PC-3 (cell line): Measurements from ENCODE around the gene NUP153. TPM values are rescaled to one million over a fixed set of nuclear protein-coding genes. Genes with fewer than 3 reads are reported as not detected.

Source experiments
- ATAC-seq: fragments of 200-7000 bp; cut with Tn5 transposase; 2 replicates; pipeline ENCODE4 v1.9.1; 2020; ENCODE audit warnings: mild to moderate bottlenecking, moderate library complexity
- BruUV-seq: library from RNA; stranded (reverse); fragments of 400-500 nt; replicated peaks from 2 replicates; lab custom pipeline; 2021; lab: Mats Ljungman, UMichigan
- CTCF ChIA-PET: fragments of 300-600 bp; sonication (Branson Sonifier 250); formaldehyde crosslinking; loops from one replicate; lab custom pipeline; 2022; ENCODE audit warnings: antibody characterized with exemption; lab: Charles Lee
- POLR2A ChIA-PET: fragments of 300-600 bp; sonication (Branson Sonifier 250); formaldehyde crosslinking; loops from one replicate; lab custom pipeline; 2022; ENCODE audit warnings: antibody characterized with exemption; ENCODE audit not compliant: unreplicated experiment; lab: Charles Lee
- DNase-seq: peaks from one replicate; pipeline ENCODE4 v3.0.0-alpha.2; 2015
- H2AFZ ChIP-seq: fragments of 300-600 bp; sonication (generic); 2 replicates; pipeline ENCODE4 v1.6.0; 2016; ENCODE audit warnings: antibody characterized with exemption, low read length
- H3F3A ChIP-seq: fragments of 300-600 bp; sonication (generic); one replicate; pipeline ENCODE4 v1.6.0; 2017; ENCODE audit warnings: antibody characterized with exemption, low read length, control low read depth, mild to moderate bottlenecking; ENCODE audit not compliant: unreplicated experiment
- H3K27ac ChIP-seq: fragments of 300-600 bp; sonication (generic); 2 replicates; pipeline ENCODE4 v1.5.1; 2016; ENCODE audit warnings: mild to moderate bottlenecking, low read length
- H3K27me3 ChIP-seq: fragments of 300-600 bp; sonication (generic); 2 replicates; pipeline ENCODE4 v1.6.1; 2016; ENCODE audit warnings: low read length, mixed read lengths
- H3K36me3 ChIP-seq: fragments of 300-600 bp; sonication (generic); 2 replicates; pipeline ENCODE4 v1.6.1; 2016; ENCODE audit warnings: low read depth, mixed run types, low read length, mixed read lengths
- H3K4me1 ChIP-seq: fragments of 300-600 bp; sonication (generic); 2 replicates; pipeline ENCODE4 v1.5.1; 2016; ENCODE audit warnings: low read length; ENCODE audit not compliant: insufficient read depth
- H3K4me2 ChIP-seq: fragments of 300-600 bp; sonication (generic); 2 replicates; pipeline ENCODE4 v1.6.0; 2016; ENCODE audit warnings: low read length
- H3K4me3 ChIP-seq: fragments of 300-600 bp; sonication (generic); 2 replicates; pipeline ENCODE4 v1.5.1; 2016; ENCODE audit warnings: mild to moderate bottlenecking, low read length, mixed read lengths
- H3K79me2 ChIP-seq: fragments of 300-600 bp; sonication (generic); 2 replicates; pipeline ENCODE4 v1.6.1; 2017; ENCODE audit warnings: low read length, mixed read lengths
- H3K9ac ChIP-seq: fragments of 300-600 bp; sonication (generic); 2 replicates; pipeline ENCODE4 v1.6.0; 2016; ENCODE audit warnings: mild to moderate bottlenecking, low read length
- H3K9me2 ChIP-seq: fragments of 300-600 bp; sonication (generic); replicated peaks from 2 replicates; pipeline ENCODE4 v1.6.1; 2016; ENCODE audit warnings: mixed run types, low read length, mixed read lengths
- H3K9me3 ChIP-seq: fragments of 300-600 bp; sonication (generic); 2 replicates; pipeline ENCODE4 v1.6.1; 2016; ENCODE audit warnings: low read length, mixed read lengths
- H4K20me1 ChIP-seq: fragments of 300-600 bp; sonication (generic); 2 replicates; pipeline ENCODE4 v1.6.1; 2016; ENCODE audit warnings: low read length, mixed read lengths
- EZH2 ChIP-seq: fragments of 300-600 bp; sonication (generic); IDR thresholded peaks from one replicate; pipeline ENCODE4 v1.6.1; 2017; ENCODE audit warnings: antibody characterized with exemption, mild to moderate bottlenecking, low read length; ENCODE audit not compliant: unreplicated experiment
- EZH2phosphoT487 ChIP-seq: fragments of 300-600 bp; sonication (generic); IDR thresholded peaks from 2 replicates; pipeline ENCODE4 v1.6.1; 2018; ENCODE audit warnings: mild to moderate bottlenecking, antibody characterized with exemption, low read length, borderline replicate concordance
- intact Hi-C: fragments of 100-400 bp; cut with micrococcal nuclease; formaldehyde crosslinking; loops from 2 replicates; pipeline ENCODE4 v1.9.0; 2023
- total RNA-seq: library from RNA; depleted of rRNA; stranded (reverse); fragments of >200 nt; gene quantifications from 2 replicates; pipeline ENCODE4 v1.2.3, GENCODE V29; 2014
- TF ChIP-seq, protein P1 (sequence below): fragments of 300-600 bp; sonication (generic); conservative IDR thresholded peaks from 2 replicates; pipeline ENCODE4 v1.5.1; 2017; ENCODE audit warnings: antibody characterized with exemption, low read depth, mild to moderate bottlenecking, low read length

NUP153 gene
- total RNA-seq, 1 experiment from 2014 or later: 48.3 TPM

DNA sequence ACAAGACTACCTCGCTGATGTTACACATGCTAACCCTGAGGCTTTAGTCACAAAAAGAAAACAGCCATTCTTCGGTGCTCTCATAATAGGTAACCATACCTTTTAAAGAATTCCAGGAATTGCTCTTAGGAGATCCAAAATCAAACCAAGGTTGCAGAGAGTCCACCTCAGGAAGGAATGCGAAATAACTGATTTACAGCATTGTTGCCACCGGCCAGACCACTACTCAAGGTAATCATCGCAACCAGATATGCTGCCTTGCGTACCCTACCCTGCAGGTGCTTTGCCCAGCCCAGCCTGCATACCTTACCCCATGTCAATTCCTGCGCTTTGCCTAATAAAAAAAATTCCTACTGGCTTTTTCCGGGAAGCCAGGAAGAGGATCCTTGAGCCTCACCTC, 27.0 kb downstream of the NUP153 start:
- Histone ChIP-seq H3F3A (no peaks in the 10 kb centered on the region), H3K4me2 (no peak overlapping the region), H3K79me2 (peaks cover 99% of the 10 kb centered on the region), H3K27me3 (no peaks in the 10 kb centered on the region), H3K9me2 (no peaks in the 10 kb centered on the region), H3K36me3 (peaks cover 28% of the 10 kb centered on the region), H3K9me3 (no peaks in the 10 kb centered on the region), H3K4me3 (no peak overlapping the region), H2AFZ (no peak overlapping the region), H3K27ac (no peak overlapping the region), H3K4me1 (no peaks in the 10 kb centered on the region), H4K20me1 (peaks cover 78% of the 10 kb centered on the region), H3K9ac (no peak overlapping the region)
- ATAC-seq (no peak), DNase-seq (no peak)
- POLR2A ChIA-PET: no interaction called here
- no peak for TF ChIP-seq EZH2phosphoT487
- TF ChIP-seq, protein P1, sequence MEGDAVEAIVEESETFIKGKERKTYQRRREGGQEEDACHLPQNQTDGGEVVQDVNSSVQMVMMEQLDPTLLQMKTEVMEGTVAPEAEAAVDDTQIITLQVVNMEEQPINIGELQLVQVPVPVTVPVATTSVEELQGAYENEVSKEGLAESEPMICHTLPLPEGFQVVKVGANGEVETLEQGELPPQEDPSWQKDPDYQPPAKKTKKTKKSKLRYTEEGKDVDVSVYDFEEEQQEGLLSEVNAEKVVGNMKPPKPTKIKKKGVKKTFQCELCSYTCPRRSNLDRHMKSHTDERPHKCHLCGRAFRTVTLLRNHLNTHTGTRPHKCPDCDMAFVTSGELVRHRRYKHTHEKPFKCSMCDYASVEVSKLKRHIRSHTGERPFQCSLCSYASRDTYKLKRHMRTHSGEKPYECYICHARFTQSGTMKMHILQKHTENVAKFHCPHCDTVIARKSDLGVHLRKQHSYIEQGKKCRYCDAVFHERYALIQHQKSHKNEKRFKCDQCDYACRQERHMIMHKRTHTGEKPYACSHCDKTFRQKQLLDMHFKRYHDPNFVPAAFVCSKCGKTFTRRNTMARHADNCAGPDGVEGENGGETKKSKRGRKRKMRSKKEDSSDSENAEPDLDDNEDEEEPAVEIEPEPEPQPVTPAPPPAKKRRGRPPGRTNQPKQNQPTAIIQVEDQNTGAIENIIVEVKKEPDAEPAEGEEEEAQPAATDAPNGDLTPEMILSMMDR: no peak
- no peak for TF ChIP-seq EZH2
- no TSS peak for BruUV-seq
- CTCF ChIA-PET: no interaction called here
- intact Hi-C loops: no loop called here

DNA sequence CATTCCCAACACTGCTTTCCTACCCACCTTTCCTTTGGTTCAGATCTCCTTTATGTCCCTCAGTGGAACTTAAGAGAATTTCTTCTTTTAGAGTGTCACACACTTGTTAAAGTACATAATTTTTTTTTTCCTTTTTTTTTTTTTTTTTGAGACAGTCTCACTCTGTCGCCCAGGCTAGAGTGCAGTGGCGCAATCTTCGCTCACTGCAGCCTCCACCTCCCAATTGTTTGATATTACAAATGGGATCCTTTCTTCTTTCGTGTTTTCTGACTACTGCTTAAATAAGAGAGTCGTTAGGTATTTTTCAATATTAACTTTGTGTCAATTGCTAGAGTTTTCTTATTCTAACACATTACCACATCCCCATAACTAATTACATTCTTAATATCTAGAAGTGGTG, 29.1 kb downstream of the NUP153 start:
- no peak for DNase-seq
- H3K9ac ChIP-seq: no peak overlapping the region
- intact Hi-C loops: no loop called here
- H3K27me3 ChIP-seq: no peaks in the 10 kb centered on the region
- ChIA-PET CTCF (no interaction called here), POLR2A (no interaction called here)
- peaks cover 32% of the 10 kb centered on the region for H3K36me3 ChIP-seq
- no peak for TF ChIP-seq EZH2
- TF ChIP-seq, protein P1: no peak
- no peak for TF ChIP-seq EZH2phosphoT487
- no peaks in the 10 kb centered on the region for H3K9me2 ChIP-seq
- no peak overlapping the region for H3K4me3 ChIP-seq
- no peak for ATAC-seq
- BruUV-seq: no TSS peak
- H3F3A ChIP-seq: no peaks in the 10 kb centered on the region
- no peaks in the 10 kb centered on the region for H3K4me1 ChIP-seq
- no peaks in the 10 kb centered on the region for H3K9me3 ChIP-seq
- no peak overlapping the region for H3K4me2 ChIP-seq
- H3K79me2 ChIP-seq: peaks cover 97% of the 10 kb centered on the region
- no peak overlapping the region for H2AFZ ChIP-seq
- peaks cover 59% of the 10 kb centered on the region for H4K20me1 ChIP-seq
- no peak overlapping the region for H3K27ac ChIP-seq

DNA sequence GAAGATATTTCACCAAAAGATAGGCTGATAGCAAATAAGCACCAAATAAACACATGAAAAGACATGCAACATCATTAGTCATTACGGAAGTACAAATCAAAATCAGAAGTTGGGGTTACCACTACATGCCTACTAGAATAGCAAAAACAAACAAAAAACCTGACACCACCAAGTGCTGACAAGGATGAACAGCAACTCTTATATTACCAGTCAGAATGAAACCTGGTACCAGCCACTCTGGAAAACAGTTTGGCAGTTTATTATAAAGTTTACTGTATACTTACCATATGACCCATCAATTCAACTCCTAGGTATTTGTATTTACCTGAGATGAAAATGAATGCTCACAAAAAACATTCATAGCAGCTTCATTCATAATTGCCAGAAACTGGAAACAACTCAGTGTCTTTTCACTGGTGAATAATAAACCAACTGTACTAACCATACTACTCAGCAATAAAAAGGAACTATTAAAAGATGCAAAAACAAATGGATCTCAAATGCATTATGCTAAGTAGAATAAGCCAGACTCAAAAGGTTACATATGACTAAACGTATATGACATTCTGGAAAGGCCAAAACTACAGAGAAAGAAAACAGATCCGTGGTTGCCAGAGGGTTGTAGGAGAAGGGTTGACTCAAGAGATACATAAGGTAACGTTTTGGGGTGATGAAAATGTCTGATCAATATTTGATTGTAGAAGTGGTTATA, 33.0 kb downstream of the NUP153 start:
- Histone ChIP-seq H3K4me1 (no peaks in the 10 kb centered on the region), H4K20me1 (peaks cover 29% of the 10 kb centered on the region), H3K9me3 (no peaks in the 10 kb centered on the region), H3K79me2 (peaks cover 82% of the 10 kb centered on the region), H3K9ac (no peak overlapping the region), H3K9me2 (no peaks in the 10 kb centered on the region), H3K36me3 (peaks cover 60% of the 10 kb centered on the region), H3K4me3 (no peak overlapping the region), H3F3A (no peaks in the 10 kb centered on the region), H3K27me3 (no peaks in the 10 kb centered on the region), H3K4me2 (no peak overlapping the region), H3K27ac (no peak overlapping the region), H2AFZ (no peak overlapping the region)
- TF ChIP-seq, protein P1: 0 out of 2 replicates have a peak, but pooled peaks have one; percentile 12
- no peak for TF ChIP-seq EZH2
- intact Hi-C loops: no loop called here
- CTCF ChIA-PET: no interaction called here
- POLR2A ChIA-PET: no interaction called here
- no peak for ATAC-seq
- DNase-seq: no peak
- no TSS peak for BruUV-seq
